K562 (cell line): ENCODE data around the gene SH3BP5L. TPM values are rescaled to one million over a fixed set of nuclear protein-coding genes. Genes with fewer than 3 reads are reported as not detected.

Source experiments
- ADNP ChIP-seq: fragments of 200-800 bp; sonication (Bioruptor generic); IDR thresholded peaks from 2 replicates; pipeline ENCODE4 v1.6.1; 2016; ENCODE audit warnings: missing genetic modification characterization, missing compliant biosample characterization
- CEBPG ChIP-seq, 3 experiments: fragments of 200-800 bp in 1 of 3; sonication (Bioruptor generic) in 1 of 3; sonication (generic) in 1 of 3; formaldehyde crosslinking in 1 of 3; IDR thresholded peaks in 2 of 3; conservative IDR thresholded peaks in 1 of 3; 2 replicates each; pipeline versions ENCODE4 v1.6.1 to v1.8.0; 2016 to 2022; ENCODE audit warnings: missing compliant biosample characterization in 2 of 3, missing genetic modification characterization in 2 of 3, mild to moderate bottlenecking in 1 of 3, missing genetic modification reagents in 1 of 3
- POLR2B ChIP-seq: fragments of 450-650 bp; IDR thresholded peaks from 2 replicates; pipeline ENCODE4 v1.6.1; 2018; ENCODE audit warnings: low read depth; ENCODE audit not compliant: partially characterized antibody
- TEAD1 ChIP-seq, 2 experiments: fragments of 450-650 bp in 1 of 2; sonication (generic) in 1 of 2; formaldehyde crosslinking; IDR thresholded peaks; 2 replicates each; pipeline versions ENCODE4 v1.4.0 to v1.8.0; 2020 to 2022; ENCODE audit warnings: mild to moderate bottlenecking in 2 of 2, missing genetic modification reagents in 1 of 2
- ZBED1 ChIP-seq: IDR thresholded peaks from 2 replicates; pipeline ENCODE4 v1.6.1; 2014
- ZC3H8 ChIP-seq: fragments of 450-650 bp; IDR thresholded peaks from 2 replicates; pipeline ENCODE4 v1.6.1; 2017
- ZNF282 ChIP-seq: sonication (generic); formaldehyde crosslinking; IDR thresholded peaks from 2 replicates; pipeline ENCODE4 v1.8.1; 2023; ENCODE audit warnings: missing genetic modification reagents
- polyA plus RNA-seq, 8 experiments: library from polyadenylated mRNA; depleted of rRNA in 4 of 8; stranded (reverse) in 5 of 8; unstranded in 3 of 8; fragments of >200 nt; fragmentation: Nextera tagmentation in 2 of 8; fragmentation: Illumina TruSeq in 1 of 8; extraction: Ambion mirVana in 2 of 8; extraction: Trizol in 1 of 8; gene quantifications; 2 replicates each; pipeline versions ENCODE4 v1.2.1 to v1.2.3, GENCODE V29; 2011 to 2014; ENCODE audit warnings: inconsistent platforms in 1 of 8, missing spikeins in 1 of 8
- total RNA-seq, 7 experiments: library from RNA; depleted of rRNA in 6 of 7; stranded (reverse); fragments of >200 nt in 6 of 7; fragmentation: Illumina TruSeq in 2 of 7; extraction: Trizol in 2 of 7; gene quantifications; 2 replicates each; pipeline versions ENCODE4 v1.2.1 to v1.2.3, GENCODE V29; 2011 to 2021; ENCODE audit warnings: low replicate concordance in 1 of 7
- TF ChIP-seq, protein P1 (sequence below): sonication (generic); formaldehyde crosslinking; IDR thresholded peaks from 2 replicates; pipeline ENCODE4 v1.8.0; 2023; ENCODE audit warnings: mild to moderate bottlenecking, missing genetic modification reagents
- TF ChIP-seq, protein P2 (sequence below), 2 experiments: fragments of 150-350 bp in 1 of 2; IDR thresholded peaks; 2 replicates each; pipeline ENCODE4 v1.6.1; 2012 to 2016; ENCODE audit warnings: low read depth in 2 of 2, low read length in 2 of 2, mild to moderate bottlenecking in 1 of 2, moderate library complexity in 1 of 2
- TF ChIP-seq, protein P3 (sequence below): IDR thresholded peaks from 3 replicates; pipeline ENCODE4 v1.6.1; 2011; ENCODE audit warnings: borderline replicate concordance, mild to moderate bottlenecking, moderate library complexity; ENCODE audit not compliant: insufficient read length; ENCODE audit errors: extremely low read depth
- TF ChIP-seq, protein P4 (sequence below): IDR thresholded peaks from 3 replicates; pipeline ENCODE4 v1.6.1; 2011; ENCODE audit warnings: borderline replicate concordance, mild to moderate bottlenecking; ENCODE audit not compliant: insufficient read length, insufficient read depth
- TF ChIP-seq, protein P5 (sequence below): fragments of 450-650 bp; formaldehyde crosslinking; IDR thresholded peaks from 2 replicates; pipeline ENCODE4 v1.4.0; 2020; ENCODE audit warnings: mild to moderate bottlenecking, moderate library complexity

Gene SH3BP5L
- total and polyA plus RNA-seq, 9 of the 15 experiments (the other 6 are each of a cell fraction or from before 2014, with no cell fraction given), result 1.9 to 26.5 (median 15.8) TPM

DNA sequence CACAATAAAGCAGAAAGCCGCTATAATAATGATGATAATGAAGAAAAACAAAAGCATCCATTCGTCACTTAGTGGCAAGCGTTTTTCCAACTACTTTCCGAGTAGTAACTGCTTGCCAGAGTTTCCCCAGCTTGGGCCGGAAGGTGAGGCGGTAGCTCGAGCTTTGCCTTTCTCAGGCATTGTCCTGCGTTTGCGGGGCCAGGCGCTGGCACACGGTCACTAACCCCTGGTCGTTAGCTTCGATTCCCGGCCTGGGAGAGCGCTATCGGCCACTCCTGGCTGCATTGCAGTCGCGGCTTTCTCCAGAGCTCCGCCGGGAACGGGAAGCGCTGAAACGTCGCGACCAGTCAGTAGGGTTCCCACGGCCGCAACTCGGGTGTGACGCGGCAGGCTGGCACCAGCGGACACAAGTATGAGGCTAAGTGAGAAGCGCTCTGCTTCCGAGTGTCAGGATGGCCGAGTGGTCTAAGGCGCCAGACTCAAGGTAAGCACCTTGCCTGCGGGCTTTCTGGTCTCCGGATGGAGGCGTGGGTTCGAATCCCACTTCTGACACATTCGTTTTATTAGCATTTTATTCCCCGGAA lies 47.8 kb upstream of the SH3BP5L start (continued):
- TF ChIP-seq CEBPG (CRISPR knock-in tag; IDR thresholded peaks at IDR 0.05) (0 out of 2 replicates have a peak, but pooled peaks have one; percentile 2), CEBPG (tag; conservative IDR thresholded peaks at IDR 0.05 in 1 of 2, IDR thresholded peaks at IDR 0.05 in 1 of 2) (no peak; a peak in 1 of 4 replicates), TEAD1 (CRISPR knock-in tag; IDR thresholded peaks at IDR 0.05) (peak in 1 of 2 experiments; percentile 71; a peak in 2 of 4 replicates), ZBED1 (peak; percentile 36; the same call in 1 of the 2 replicates), ZNF282 (no peak), ZC3H8 (no peak), ADNP (tag) (no peak), POLR2B (peak; percentile 65)
- TF ChIP-seq, protein P1, sequence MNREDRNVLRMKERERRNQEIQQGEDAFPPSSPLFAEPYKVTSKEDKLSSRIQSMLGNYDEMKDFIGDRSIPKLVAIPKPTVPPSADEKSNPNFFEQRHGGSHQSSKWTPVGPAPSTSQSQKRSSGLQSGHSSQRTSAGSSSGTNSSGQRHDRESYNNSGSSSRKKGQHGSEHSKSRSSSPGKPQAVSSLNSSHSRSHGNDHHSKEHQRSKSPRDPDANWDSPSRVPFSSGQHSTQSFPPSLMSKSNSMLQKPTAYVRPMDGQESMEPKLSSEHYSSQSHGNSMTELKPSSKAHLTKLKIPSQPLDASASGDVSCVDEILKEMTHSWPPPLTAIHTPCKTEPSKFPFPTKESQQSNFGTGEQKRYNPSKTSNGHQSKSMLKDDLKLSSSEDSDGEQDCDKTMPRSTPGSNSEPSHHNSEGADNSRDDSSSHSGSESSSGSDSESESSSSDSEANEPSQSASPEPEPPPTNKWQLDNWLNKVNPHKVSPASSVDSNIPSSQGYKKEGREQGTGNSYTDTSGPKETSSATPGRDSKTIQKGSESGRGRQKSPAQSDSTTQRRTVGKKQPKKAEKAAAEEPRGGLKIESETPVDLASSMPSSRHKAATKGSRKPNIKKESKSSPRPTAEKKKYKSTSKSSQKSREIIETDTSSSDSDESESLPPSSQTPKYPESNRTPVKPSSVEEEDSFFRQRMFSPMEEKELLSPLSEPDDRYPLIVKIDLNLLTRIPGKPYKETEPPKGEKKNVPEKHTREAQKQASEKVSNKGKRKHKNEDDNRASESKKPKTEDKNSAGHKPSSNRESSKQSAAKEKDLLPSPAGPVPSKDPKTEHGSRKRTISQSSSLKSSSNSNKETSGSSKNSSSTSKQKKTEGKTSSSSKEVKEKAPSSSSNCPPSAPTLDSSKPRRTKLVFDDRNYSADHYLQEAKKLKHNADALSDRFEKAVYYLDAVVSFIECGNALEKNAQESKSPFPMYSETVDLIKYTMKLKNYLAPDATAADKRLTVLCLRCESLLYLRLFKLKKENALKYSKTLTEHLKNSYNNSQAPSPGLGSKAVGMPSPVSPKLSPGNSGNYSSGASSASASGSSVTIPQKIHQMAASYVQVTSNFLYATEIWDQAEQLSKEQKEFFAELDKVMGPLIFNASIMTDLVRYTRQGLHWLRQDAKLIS (CRISPR knock-in tag), result 0 out of 2 replicates have a peak, but pooled peaks have one; percentile 13
- TF ChIP-seq, protein P2, sequence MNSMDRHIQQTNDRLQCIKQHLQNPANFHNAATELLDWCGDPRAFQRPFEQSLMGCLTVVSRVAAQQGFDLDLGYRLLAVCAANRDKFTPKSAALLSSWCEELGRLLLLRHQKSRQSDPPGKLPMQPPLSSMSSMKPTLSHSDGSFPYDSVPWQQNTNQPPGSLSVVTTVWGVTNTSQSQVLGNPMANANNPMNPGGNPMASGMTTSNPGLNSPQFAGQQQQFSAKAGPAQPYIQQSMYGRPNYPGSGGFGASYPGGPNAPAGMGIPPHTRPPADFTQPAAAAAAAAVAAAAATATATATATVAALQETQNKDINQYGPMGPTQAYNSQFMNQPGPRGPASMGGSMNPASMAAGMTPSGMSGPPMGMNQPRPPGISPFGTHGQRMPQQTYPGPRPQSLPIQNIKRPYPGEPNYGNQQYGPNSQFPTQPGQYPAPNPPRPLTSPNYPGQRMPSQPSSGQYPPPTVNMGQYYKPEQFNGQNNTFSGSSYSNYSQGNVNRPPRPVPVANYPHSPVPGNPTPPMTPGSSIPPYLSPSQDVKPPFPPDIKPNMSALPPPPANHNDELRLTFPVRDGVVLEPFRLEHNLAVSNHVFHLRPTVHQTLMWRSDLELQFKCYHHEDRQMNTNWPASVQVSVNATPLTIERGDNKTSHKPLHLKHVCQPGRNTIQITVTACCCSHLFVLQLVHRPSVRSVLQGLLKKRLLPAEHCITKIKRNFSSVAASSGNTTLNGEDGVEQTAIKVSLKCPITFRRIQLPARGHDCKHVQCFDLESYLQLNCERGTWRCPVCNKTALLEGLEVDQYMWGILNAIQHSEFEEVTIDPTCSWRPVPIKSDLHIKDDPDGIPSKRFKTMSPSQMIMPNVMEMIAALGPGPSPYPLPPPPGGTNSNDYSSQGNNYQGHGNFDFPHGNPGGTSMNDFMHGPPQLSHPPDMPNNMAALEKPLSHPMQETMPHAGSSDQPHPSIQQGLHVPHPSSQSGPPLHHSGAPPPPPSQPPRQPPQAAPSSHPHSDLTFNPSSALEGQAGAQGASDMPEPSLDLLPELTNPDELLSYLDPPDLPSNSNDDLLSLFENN (IDR thresholded peaks at IDR 0.05; ENCODE audit: low read depth in 2 of 2, low read length in 2 of 2), result peak in 1 of 2 experiments; percentile 7; a peak in 1 of 4 replicates
- TF ChIP-seq, protein P3, sequence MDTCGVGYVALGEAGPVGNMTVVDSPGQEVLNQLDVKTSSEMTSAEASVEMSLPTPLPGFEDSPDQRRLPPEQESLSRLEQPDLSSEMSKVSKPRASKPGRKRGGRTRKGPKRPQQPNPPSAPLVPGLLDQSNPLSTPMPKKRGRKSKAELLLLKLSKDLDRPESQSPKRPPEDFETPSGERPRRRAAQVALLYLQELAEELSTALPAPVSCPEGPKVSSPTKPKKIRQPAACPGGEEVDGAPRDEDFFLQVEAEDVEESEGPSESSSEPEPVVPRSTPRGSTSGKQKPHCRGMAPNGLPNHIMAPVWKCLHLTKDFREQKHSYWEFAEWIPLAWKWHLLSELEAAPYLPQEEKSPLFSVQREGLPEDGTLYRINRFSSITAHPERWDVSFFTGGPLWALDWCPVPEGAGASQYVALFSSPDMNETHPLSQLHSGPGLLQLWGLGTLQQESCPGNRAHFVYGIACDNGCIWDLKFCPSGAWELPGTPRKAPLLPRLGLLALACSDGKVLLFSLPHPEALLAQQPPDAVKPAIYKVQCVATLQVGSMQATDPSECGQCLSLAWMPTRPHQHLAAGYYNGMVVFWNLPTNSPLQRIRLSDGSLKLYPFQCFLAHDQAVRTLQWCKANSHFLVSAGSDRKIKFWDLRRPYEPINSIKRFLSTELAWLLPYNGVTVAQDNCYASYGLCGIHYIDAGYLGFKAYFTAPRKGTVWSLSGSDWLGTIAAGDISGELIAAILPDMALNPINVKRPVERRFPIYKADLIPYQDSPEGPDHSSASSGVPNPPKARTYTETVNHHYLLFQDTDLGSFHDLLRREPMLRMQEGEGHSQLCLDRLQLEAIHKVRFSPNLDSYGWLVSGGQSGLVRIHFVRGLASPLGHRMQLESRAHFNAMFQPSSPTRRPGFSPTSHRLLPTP, result peak; percentile 58
- TF ChIP-seq, protein P4, sequence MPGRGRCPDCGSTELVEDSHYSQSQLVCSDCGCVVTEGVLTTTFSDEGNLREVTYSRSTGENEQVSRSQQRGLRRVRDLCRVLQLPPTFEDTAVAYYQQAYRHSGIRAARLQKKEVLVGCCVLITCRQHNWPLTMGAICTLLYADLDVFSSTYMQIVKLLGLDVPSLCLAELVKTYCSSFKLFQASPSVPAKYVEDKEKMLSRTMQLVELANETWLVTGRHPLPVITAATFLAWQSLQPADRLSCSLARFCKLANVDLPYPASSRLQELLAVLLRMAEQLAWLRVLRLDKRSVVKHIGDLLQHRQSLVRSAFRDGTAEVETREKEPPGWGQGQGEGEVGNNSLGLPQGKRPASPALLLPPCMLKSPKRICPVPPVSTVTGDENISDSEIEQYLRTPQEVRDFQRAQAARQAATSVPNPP, result no peak
- TF ChIP-seq, protein P5, sequence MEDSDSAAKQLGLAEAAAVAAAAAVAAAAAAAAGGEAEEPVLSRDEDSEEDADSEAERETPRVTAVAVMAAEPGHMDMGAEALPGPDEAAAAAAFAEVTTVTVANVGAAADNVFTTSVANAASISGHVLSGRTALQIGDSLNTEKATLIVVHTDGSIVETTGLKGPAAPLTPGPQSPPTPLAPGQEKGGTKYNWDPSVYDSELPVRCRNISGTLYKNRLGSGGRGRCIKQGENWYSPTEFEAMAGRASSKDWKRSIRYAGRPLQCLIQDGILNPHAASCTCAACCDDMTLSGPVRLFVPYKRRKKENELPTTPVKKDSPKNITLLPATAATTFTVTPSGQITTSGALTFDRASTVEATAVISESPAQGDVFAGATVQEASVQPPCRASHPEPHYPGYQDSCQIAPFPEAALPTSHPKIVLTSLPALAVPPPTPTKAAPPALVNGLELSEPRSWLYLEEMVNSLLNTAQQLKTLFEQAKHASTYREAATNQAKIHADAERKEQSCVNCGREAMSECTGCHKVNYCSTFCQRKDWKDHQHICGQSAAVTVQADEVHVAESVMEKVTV (CRISPR knock-in tag), result peak; percentile 39; the same call in 1 of the 2 replicates
